Neuron (in vitro differentiated cells): ENCODE measurements around the gene YWHAQ.

ENCODE experiments used
- H2AFZ ChIP-seq: one replicate; pipeline ENCODE4 v1.6.1; 2013; ENCODE audit warnings: low read depth, mild to moderate bottlenecking, inconsistent platforms, low read length, moderate library complexity
- H3K27me3 ChIP-seq: one replicate; pipeline ENCODE4 v1.6.1; 2013; ENCODE audit warnings: low read length; ENCODE audit not compliant: insufficient read depth
- H3K36me3 ChIP-seq: one replicate; pipeline ENCODE4 v1.6.1; 2013; ENCODE audit warnings: low read length; ENCODE audit not compliant: insufficient read depth
- H3K4me1 ChIP-seq: one replicate; pipeline ENCODE4 v1.6.1; 2013; ENCODE audit warnings: low read length; ENCODE audit not compliant: insufficient read depth
- H3K4me3 ChIP-seq: 2 replicates; pipeline ENCODE4 v1.5.1; 2013; ENCODE audit warnings: mild to moderate bottlenecking, low read length, moderate library complexity
- H3K9me3 ChIP-seq: one replicate; pipeline ENCODE4 v1.6.1; 2013; ENCODE audit warnings: low read length

YWHAQ gene

GRCh38 chr2:9652267-9652666 lies 21.5 kb upstream of the YWHAQ start:
- Histone ChIP-seq H3K9me3 (no peaks in the 10 kb centered on the region), H2AFZ (no peak overlapping the region)

GRCh38 chr2:9650119-9650821 lies 19.5 kb upstream of the YWHAQ start:
- Histone ChIP-seq H3K4me3 (no peak overlapping the region), H3K27me3 (peaks cover 13% of the 10 kb centered on the region), H3K4me1 (peaks cover 6% of the 10 kb centered on the region), H3K36me3 (no peaks in the 10 kb centered on the region), H2AFZ (no peak overlapping the region), H3K9me3 (no peaks in the 10 kb centered on the region)

More at GRCh38 chr2:9652267-9652666, 21.5 kb upstream of the YWHAQ start:
- no peaks in the 10 kb centered on the region for H3K36me3 ChIP-seq
- H3K27me3 ChIP-seq, result peaks cover 12% of the 10 kb centered on the region
- peaks cover 6% of the 10 kb centered on the region for H3K4me1 ChIP-seq
- H3K4me3 ChIP-seq, result no peak overlapping the region

- Histone ChIP-seq H3K4me1 (peaks cover 6% of the 10 kb centered on the region), H3K36me3 (no peaks in the 10 kb centered on the region)
These were observed 18.5 kb upstream of the YWHAQ start for GRCh38 chr2:9649261-9649660.

GRCh38 chr2:9648821-9649220 lies 18.0 kb upstream of the YWHAQ start:
- H3K36me3 ChIP-seq, result no peaks in the 10 kb centered on the region
- peaks cover 6% of the 10 kb centered on the region for H3K4me1 ChIP-seq
- H2AFZ ChIP-seq, result no peak overlapping the region
- H3K27me3 ChIP-seq, result peaks cover 9% of the 10 kb centered on the region
- no peak overlapping the region for H3K4me3 ChIP-seq
- H3K9me3 ChIP-seq, result no peaks in the 10 kb centered on the region

More at GRCh38 chr2:9649261-9649660, 18.5 kb upstream of the YWHAQ start:
- Histone ChIP-seq H3K9me3 (no peaks in the 10 kb centered on the region), H3K27me3 (peaks cover 9% of the 10 kb centered on the region), H3K4me3 (no peak overlapping the region), H2AFZ (no peak overlapping the region)

GRCh38 chr2:9647884-9648283 lies 17.1 kb upstream of the YWHAQ start:
- H3K27me3 ChIP-seq, result peaks cover 9% of the 10 kb centered on the region
- no peak overlapping the region for H3K4me3 ChIP-seq
- no peaks in the 10 kb centered on the region for H3K9me3 ChIP-seq
- H3K4me1 ChIP-seq, result no peaks in the 10 kb centered on the region
- H3K36me3 ChIP-seq, result no peaks in the 10 kb centered on the region
- H2AFZ ChIP-seq, result no peak overlapping the region

GRCh38 chr2:9646196-9647030 lies 15.6 kb upstream of the YWHAQ start:
- Histone ChIP-seq H3K9me3 (no peaks in the 10 kb centered on the region), H3K36me3 (no peaks in the 10 kb centered on the region), H3K4me1 (no peaks in the 10 kb centered on the region)

GRCh38 chr2:9644603-9645002 lies 13.8 kb upstream of the YWHAQ start:
- Histone ChIP-seq H3K36me3 (no peaks in the 10 kb centered on the region), H3K27me3 (peaks cover 9% of the 10 kb centered on the region)

More at GRCh38 chr2:9646196-9647030, 15.6 kb upstream of the YWHAQ start:
- Histone ChIP-seq H3K27me3 (peaks cover 9% of the 10 kb centered on the region), H3K4me3 (no peak overlapping the region), H2AFZ (no peak overlapping the region)

GRCh38 chr2:9644021-9644420 lies 13.2 kb upstream of the YWHAQ start:
- Histone ChIP-seq H3K4me1 (no peaks in the 10 kb centered on the region), H2AFZ (no peak overlapping the region), H3K36me3 (no peaks in the 10 kb centered on the region), H3K4me3 (no peak overlapping the region), H3K9me3 (no peaks in the 10 kb centered on the region), H3K27me3 (peaks cover 9% of the 10 kb centered on the region)

More at GRCh38 chr2:9644603-9645002, 13.8 kb upstream of the YWHAQ start:
- no peak overlapping the region for H2AFZ ChIP-seq
- H3K9me3 ChIP-seq, result no peaks in the 10 kb centered on the region
- H3K4me3 ChIP-seq, result no peak overlapping the region
- H3K4me1 ChIP-seq, result no peaks in the 10 kb centered on the region

GRCh38 chr2:9641641-9642040 lies 10.8 kb upstream of the YWHAQ start:
- Histone ChIP-seq H3K36me3 (no peaks in the 10 kb centered on the region), H3K27me3 (no peaks in the 10 kb centered on the region), H3K4me3 (no peak overlapping the region), H3K4me1 (peaks cover 12% of the 10 kb centered on the region), H2AFZ (no peak overlapping the region), H3K9me3 (no peaks in the 10 kb centered on the region)

- no peaks in the 10 kb centered on the region for H3K36me3 ChIP-seq
- H3K4me3 ChIP-seq, result no peak overlapping the region
- peaks cover 12% of the 10 kb centered on the region for H3K4me1 ChIP-seq
- H3K9me3 ChIP-seq, result no peaks in the 10 kb centered on the region
- no peaks in the 10 kb centered on the region for H3K27me3 ChIP-seq
- no peak overlapping the region for H2AFZ ChIP-seq
These were observed 9.8 kb upstream of the YWHAQ start for GRCh38 chr2:9640403-9641104.

- Histone ChIP-seq H3K4me1 (peaks cover 12% of the 10 kb centered on the region), H3K27me3 (no peaks in the 10 kb centered on the region), H3K9me3 (no peaks in the 10 kb centered on the region), H3K4me3 (no peak overlapping the region), H3K36me3 (no peaks in the 10 kb centered on the region), H2AFZ (no peak overlapping the region)
These were observed 9.0 kb upstream of the YWHAQ start for GRCh38 chr2:9639740-9640343.

GRCh38 chr2:9639000-9639602 lies 8.3 kb upstream of the YWHAQ start:
- peaks cover 12% of the 10 kb centered on the region for H3K4me1 ChIP-seq
- no peak overlapping the region for H2AFZ ChIP-seq
- H3K27me3 ChIP-seq, result no peaks in the 10 kb centered on the region
- no peaks in the 10 kb centered on the region for H3K36me3 ChIP-seq
- H3K4me3 ChIP-seq, result no peak overlapping the region
- no peaks in the 10 kb centered on the region for H3K9me3 ChIP-seq
